GM12874 (cell line): ENCODE results near the gene MRPL11.

Experiments
- CTCF ChIP-seq: IDR thresholded peaks from 2 replicates; pipeline ENCODE4 v1.5.1; 2011; ENCODE audit warnings: low read depth, mild to moderate bottlenecking, control low read depth, low read length, moderate library complexity; ENCODE audit not compliant: insufficient read depth

MRPL11 gene

GRCh38 chr11:66438504-66439466, at the start of gene MRPL11:
Gene MRPL11 (minus strand): TSS chr11:66438848. CDS start chr11:66438754, 94 bp downstream.
- TF ChIP-seq CTCF = peak; percentile 77

- no peak for TF ChIP-seq CTCF
Observed at GRCh38 chr11:66484806-66485380, 46.2 kb upstream of the MRPL11 start.

- no peak for TF ChIP-seq CTCF
Observed at GRCh38 chr11:66480117-66480938, 41.7 kb upstream of the MRPL11 start, which contains the start of gene DPP3. Gene DPP3 (plus strand): TSS chr11:66480434. CDS start chr11:66482201, 1,767 bp downstream.

- no peak for TF ChIP-seq CTCF
Observed at GRCh38 chr11:66479394-66480116, 40.9 kb upstream of the MRPL11 start.

GRCh38 chr11:66478729-66479393, 40.2 kb upstream of the MRPL11 start:
- TF ChIP-seq CTCF = peak; percentile 91

- TF ChIP-seq CTCF = no peak
Observed at GRCh38 chr11:66477263-66478201, 38.9 kb upstream of the MRPL11 start.
